Muscle layer of colon (tissue), 2 donors: Measurements from ENCODE around the gene ZC3H8.

Source experiments
- H3K27ac ChIP-seq: one replicate; pipeline ENCODE4 v1.7.0; 2013; ENCODE audit warnings: low read depth, mild to moderate bottlenecking, low read length, moderate library complexity
- H3K27me3 ChIP-seq, 2 donors: one replicate each; pipeline ENCODE4 v1.7.0; 2013; ENCODE audit warnings: low read length in 2 of 2, mild to moderate bottlenecking in 2 of 2; ENCODE audit not compliant: insufficient read depth in 2 of 2, control insufficient read depth in 1 of 2
- H3K36me3 ChIP-seq: one replicate; pipeline ENCODE4 v1.7.0; 2013; ENCODE audit warnings: mild to moderate bottlenecking, low read length; ENCODE audit not compliant: insufficient read depth
- H3K4me1 ChIP-seq: one replicate; pipeline ENCODE4 v1.7.0; 2013; ENCODE audit warnings: mild to moderate bottlenecking, low read length; ENCODE audit not compliant: insufficient read depth
- H3K4me3 ChIP-seq, 2 donors: one replicate each; pipeline ENCODE4 v1.7.0; 2013; ENCODE audit warnings: low read length in 2 of 2, low read depth in 1 of 2, mild to moderate bottlenecking in 1 of 2, moderate library complexity in 1 of 2
- H3K9ac ChIP-seq: one replicate; pipeline ENCODE4 v1.7.0; 2013; ENCODE audit warnings: low read length
- H3K9me3 ChIP-seq: one replicate; pipeline ENCODE4 v1.7.0; 2013; ENCODE audit warnings: mild to moderate bottlenecking, low read length
- donor health status: abdominal sarcoma.
- donor health status: Adenocarcinoma of cecum.

ZC3H8 gene

DNA sequence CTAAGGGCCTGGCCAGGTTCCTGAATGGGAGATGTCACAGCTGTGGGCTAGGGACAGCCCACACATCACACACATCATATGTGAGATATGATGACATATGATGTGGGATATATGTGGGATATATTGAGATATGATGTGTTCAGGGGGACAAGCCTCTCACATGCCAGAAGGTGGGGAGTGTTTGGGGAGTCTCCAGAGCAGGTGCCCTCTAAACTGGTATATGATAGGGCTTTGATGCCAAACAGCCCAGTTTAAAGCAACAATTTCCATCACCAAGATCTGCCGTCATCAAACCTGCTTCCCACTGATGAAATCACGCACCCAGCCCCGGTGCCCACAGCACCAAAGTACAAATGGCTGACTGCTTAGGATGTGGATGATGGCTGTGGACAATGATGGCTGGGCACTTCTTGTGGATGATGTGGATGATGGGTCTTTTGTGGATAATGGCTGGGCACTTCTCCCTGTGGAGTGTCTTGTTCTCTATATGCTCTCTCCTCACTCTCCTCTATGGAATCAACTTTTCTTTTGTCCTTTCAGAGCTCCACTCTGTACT, 65.8 kb downstream of the ZC3H8 start:
- no peaks in the 10 kb centered on the region for H3K4me1 ChIP-seq
- H3K27me3 ChIP-seq = no peaks in the 10 kb centered on the region
- H3K27ac ChIP-seq = no peak overlapping the region
- H3K36me3 ChIP-seq = no peaks in the 10 kb centered on the region
- H3K9me3 ChIP-seq = no peaks in the 10 kb centered on the region
- H3K4me3 ChIP-seq = no peak overlapping the region
- no peak overlapping the region for H3K9ac ChIP-seq

GRCh38 chr2:112187805-112188596, 66.8 kb downstream of the ZC3H8 start:
- Histone ChIP-seq H3K9ac (no peak overlapping the region), H3K27ac (no peak overlapping the region), H3K36me3 (no peaks in the 10 kb centered on the region), H3K4me3 (no peak overlapping the region), H3K27me3 (no peaks in the 10 kb centered on the region), H3K9me3 (no peaks in the 10 kb centered on the region), H3K4me1 (no peaks in the 10 kb centered on the region)

GRCh38 chr2:112187046-112187715, 67.7 kb downstream of the ZC3H8 start:
- Histone ChIP-seq H3K9me3 (no peaks in the 10 kb centered on the region), H3K9ac (no peak overlapping the region), H3K36me3 (no peaks in the 10 kb centered on the region)

GRCh38 chr2:112185131-112185530, 69.7 kb downstream of the ZC3H8 start:
- H3K9ac ChIP-seq = no peak overlapping the region
- no peaks in the 10 kb centered on the region for H3K36me3 ChIP-seq
- no peak overlapping the region for H3K27ac ChIP-seq
- no peak overlapping the region for H3K4me3 ChIP-seq
- H3K9me3 ChIP-seq = no peaks in the 10 kb centered on the region
- H3K27me3 ChIP-seq = peaks cover 0 to 6% of the 10 kb centered on the region in 2 donors
- no peaks in the 10 kb centered on the region for H3K4me1 ChIP-seq

More at GRCh38 chr2:112187046-112187715, 67.7 kb downstream of the ZC3H8 start:
- Histone ChIP-seq H3K27me3 (no peaks in the 10 kb centered on the region), H3K4me1 (no peaks in the 10 kb centered on the region), H3K4me3 (no peak overlapping the region), H3K27ac (no peak overlapping the region)

- Histone ChIP-seq H3K4me1 (no peaks in the 10 kb centered on the region), H3K4me3 (no peak overlapping the region), H3K36me3 (no peaks in the 10 kb centered on the region), H3K27ac (no peak overlapping the region), H3K9me3 (no peaks in the 10 kb centered on the region), H3K9ac (no peak overlapping the region), H3K27me3 (peaks cover 0 to 6% of the 10 kb centered on the region in 2 donors)
Observed at GRCh38 chr2:112184121-112184520, 70.7 kb downstream of the ZC3H8 start.

DNA sequence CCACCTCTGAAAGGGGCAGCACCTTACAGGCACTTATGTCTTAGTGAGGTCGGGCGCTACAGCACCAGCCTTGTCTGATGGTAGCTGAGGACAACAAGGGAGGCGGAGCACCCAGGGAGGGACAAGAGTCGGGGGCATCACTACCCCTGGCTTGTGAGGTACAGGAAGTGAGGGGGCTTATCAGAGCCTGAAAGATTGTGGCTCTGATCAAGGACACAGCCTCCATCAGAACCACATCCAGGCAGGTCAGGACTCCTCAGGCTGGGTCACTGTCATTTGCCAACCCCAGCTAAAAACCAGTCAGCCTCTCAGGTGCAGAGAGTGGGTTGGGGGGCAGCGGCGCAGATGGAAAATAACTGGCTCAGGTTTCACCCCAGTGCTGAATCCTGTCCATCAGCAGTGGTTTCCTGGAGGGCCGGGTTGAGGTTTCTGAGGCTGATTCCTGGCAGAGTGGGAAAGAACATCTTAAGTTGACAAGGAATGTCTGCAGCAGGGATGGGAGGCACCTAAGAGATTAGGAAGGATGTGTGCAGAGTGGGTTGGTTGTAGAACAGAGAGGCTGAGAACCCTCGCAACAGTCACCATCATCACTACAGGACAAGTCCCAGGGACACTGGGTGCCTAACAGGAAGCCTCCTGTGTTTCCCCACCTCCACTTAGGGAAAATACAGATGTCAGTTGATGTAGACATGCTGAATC, 71.4 kb downstream of the ZC3H8 start:
- Histone ChIP-seq H3K4me3 (no peak overlapping the region), H3K27ac (no peak overlapping the region), H3K36me3 (no peaks in the 10 kb centered on the region), H3K9ac (no peak overlapping the region), H3K9me3 (no peaks in the 10 kb centered on the region), H3K27me3 (peaks cover 0 to 6% of the 10 kb centered on the region in 2 donors), H3K4me1 (no peaks in the 10 kb centered on the region)

- Histone ChIP-seq H3K36me3 (no peaks in the 10 kb centered on the region), H3K9ac (no peak overlapping the region), H3K27me3 (peaks cover 0 to 6% of the 10 kb centered on the region in 2 donors), H3K4me1 (no peaks in the 10 kb centered on the region), H3K9me3 (no peaks in the 10 kb centered on the region), H3K4me3 (no peak overlapping the region), H3K27ac (no peak overlapping the region)
Observed at GRCh38 chr2:112182581-112183034, 72.2 kb downstream of the ZC3H8 start.

- Histone ChIP-seq H3K27me3 (peaks cover 0 to 6% of the 10 kb centered on the region in 2 donors), H3K27ac (no peak overlapping the region), H3K4me3 (no peak overlapping the region)
Observed at GRCh38 chr2:112181571-112182290, 73.1 kb downstream of the ZC3H8 start.

GRCh38 chr2:112175958-112176573, 78.8 kb downstream of the ZC3H8 start:
- no peak overlapping the region for H3K27ac ChIP-seq
- no peak overlapping the region for H3K9ac ChIP-seq
- H3K9me3 ChIP-seq = no peaks in the 10 kb centered on the region
- no peak overlapping the region for H3K4me3 ChIP-seq
- H3K27me3 ChIP-seq = no peaks in the 10 kb centered on the region
- H3K4me1 ChIP-seq = no peaks in the 10 kb centered on the region
- H3K36me3 ChIP-seq = no peaks in the 10 kb centered on the region

More at GRCh38 chr2:112181571-112182290, 73.1 kb downstream of the ZC3H8 start:
- Histone ChIP-seq H3K36me3 (no peaks in the 10 kb centered on the region), H3K4me1 (no peaks in the 10 kb centered on the region), H3K9me3 (no peaks in the 10 kb centered on the region), H3K9ac (no peak overlapping the region)

GRCh38 chr2:112175333-112175732, 79.5 kb downstream of the ZC3H8 start:
- Histone ChIP-seq H3K27me3 (no peaks in the 10 kb centered on the region), H3K36me3 (no peaks in the 10 kb centered on the region), H3K4me1 (no peaks in the 10 kb centered on the region), H3K9ac (no peak overlapping the region), H3K27ac (no peak overlapping the region), H3K4me3 (no peak overlapping the region), H3K9me3 (no peaks in the 10 kb centered on the region)
